Memory B cell (primary cell): Measurements from ENCODE around the gene HAPSTR1.
A peak's percentile ranks its signal among the peaks of the same experiment; 100 is the strongest.
"Not testable (repeated sequence)": the region's sequence is repeated elsewhere in the genome, so short reads cannot be mapped to it uniquely, and the experiment has no call there.

Experiments used
- ATAC-seq: fragments of 150-1000 bp; cut with Tn5 transposase; 2 replicates; pipeline ENCODE4 v1.10.0; 2021; ENCODE audit warnings: low read depth, mild to moderate bottlenecking, moderate library complexity
- DNase-seq, 2 donors: peaks; one replicate each; pipeline ENCODE4 v3.0.0; 2022; ENCODE audit warnings: low spot score in 2 of 2
- H3K27ac Mint-ChIP-seq: one replicate; pipeline ENCODE4 v1.8.0; 2022; ENCODE audit warnings: mild to moderate bottlenecking, moderate library complexity, mixed read lengths
- H3K27me3 Mint-ChIP-seq: one replicate; pipeline ENCODE4 v1.8.0; 2022; ENCODE audit warnings: mixed read lengths
- H3K36me3 Mint-ChIP-seq: one replicate; pipeline ENCODE4 v1.8.0; 2022; ENCODE audit warnings: mild to moderate bottlenecking, mixed read lengths
- H3K4me1 Mint-ChIP-seq: one replicate; pipeline ENCODE4 v1.8.0; 2022; ENCODE audit warnings: mixed read lengths
- H3K4me3 Mint-ChIP-seq: one replicate; pipeline ENCODE4 v1.8.0; 2022; ENCODE audit warnings: mild to moderate bottlenecking, moderate library complexity, mixed read lengths
- H3K9me3 Mint-ChIP-seq: one replicate; pipeline ENCODE4 v1.8.0; 2022; ENCODE audit warnings: mixed read lengths

Gene HAPSTR1

GRCh38 chr16:9090960-9091866 is at the start of gene HAPSTR1:
Gene HAPSTR1, plus strand, starts transcription at chr16:9091644. Its CDS starts 401 bp downstream, at chr16:9092045.
- ATAC-seq (peak; percentile 80), DNase-seq (peak; percentile 89 to 98)
- Mint-ChIP-seq H3K36me3 (peaks cover 19% of the 10 kb centered on the region), H3K27me3 (no peaks in the 10 kb centered on the region), H3K4me3 (peak within 1 kb of the TSS; percentile 100), H3K27ac (peak within 1 kb of the TSS; percentile 99), H3K4me1 (peaks cover 34% of the 10 kb centered on the region), H3K9me3 (no peaks in the 10 kb centered on the region)

GRCh38 chr16:9042533-9042932 is 48.9 kb upstream of the HAPSTR1 start:
- peaks cover 9% of the 10 kb centered on the region for H3K9me3 Mint-ChIP-seq
- no peaks in the 10 kb centered on the region for H3K27me3 Mint-ChIP-seq
- peaks cover 3% of the 10 kb centered on the region for H3K36me3 Mint-ChIP-seq
- no peaks in the 10 kb centered on the region for H3K4me1 Mint-ChIP-seq
- H3K4me3 Mint-ChIP-seq, result no peak overlapping the region
- ATAC-seq (no peak), DNase-seq (no peak)
- no peak overlapping the region for H3K27ac Mint-ChIP-seq

DNA sequence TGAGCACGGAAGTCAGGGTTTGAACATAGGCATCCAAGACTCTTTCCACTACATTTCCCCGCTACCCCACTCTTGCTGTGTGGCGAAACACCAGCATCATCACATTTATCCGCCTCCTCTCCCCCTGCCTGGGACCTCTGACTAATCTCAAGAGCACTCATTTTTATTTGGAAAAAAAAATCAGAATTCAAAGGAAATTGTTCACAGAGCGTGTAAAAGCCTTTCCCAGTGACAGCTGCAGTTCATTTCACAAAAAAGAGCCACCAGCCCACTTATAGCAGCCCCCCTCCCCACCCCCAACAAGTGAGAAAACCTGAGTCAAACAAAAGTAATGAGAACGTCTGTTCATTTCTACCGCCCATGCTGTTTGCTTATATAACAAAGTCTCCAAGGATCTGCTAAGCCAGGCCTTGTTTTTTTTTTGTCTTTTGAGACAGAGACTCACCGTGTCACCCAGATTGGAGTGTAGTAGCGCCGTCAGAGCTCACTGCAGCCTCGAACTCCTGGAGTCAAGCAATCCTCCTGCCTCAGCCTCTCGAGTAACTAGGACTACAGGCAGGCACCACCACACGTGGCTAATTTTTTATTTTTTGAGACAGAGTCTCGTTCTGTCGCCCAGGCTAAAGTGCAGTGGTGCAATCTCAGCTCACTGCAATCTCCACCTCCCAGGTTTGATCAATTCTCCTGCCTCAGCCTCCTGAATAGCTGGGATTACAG is 48.3 kb upstream of the HAPSTR1 start:
- H3K9me3 Mint-ChIP-seq, result peaks cover 9% of the 10 kb centered on the region
- H3K4me3 Mint-ChIP-seq, result no peak overlapping the region
- no peaks in the 10 kb centered on the region for H3K27me3 Mint-ChIP-seq
- DNase-seq (no peak), ATAC-seq (no peak)
- H3K27ac Mint-ChIP-seq, result no peak overlapping the region
- H3K36me3 Mint-ChIP-seq, result peaks cover 3% of the 10 kb centered on the region
- H3K4me1 Mint-ChIP-seq, result no peaks in the 10 kb centered on the region

DNA sequence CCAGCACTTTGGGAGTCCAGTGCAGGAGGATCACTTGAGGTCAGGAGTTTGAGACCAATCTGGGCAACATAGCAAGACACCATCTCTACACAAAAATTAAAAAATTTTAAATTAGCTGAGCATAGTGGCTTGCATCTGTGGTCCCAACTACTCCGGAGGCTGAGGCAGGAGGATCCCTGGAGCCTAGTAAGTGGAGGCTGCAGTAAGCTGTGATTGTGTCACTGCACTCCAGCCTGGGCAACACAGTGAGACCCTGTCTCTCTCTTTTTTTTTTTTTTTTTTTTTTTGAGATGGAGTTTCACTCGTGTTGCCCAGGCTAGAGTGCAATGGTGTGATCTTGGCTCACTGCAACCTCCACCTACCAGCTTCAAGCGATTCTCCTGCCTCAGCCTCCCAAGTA is 45.9 kb upstream of the HAPSTR1 start:
- not testable (repeated sequence) for H3K27ac Mint-ChIP-seq, H3K9me3 Mint-ChIP-seq, H3K4me3 Mint-ChIP-seq, H3K36me3 Mint-ChIP-seq, ATAC-seq, H3K4me1 Mint-ChIP-seq, DNase-seq, H3K27me3 Mint-ChIP-seq

GRCh38 chr16:9046667-9047055 is 44.8 kb upstream of the HAPSTR1 start:
- H3K36me3 Mint-ChIP-seq, result peaks cover 3% of the 10 kb centered on the region
- ATAC-seq (no peak), DNase-seq (no peak)
- peaks cover 9% of the 10 kb centered on the region for H3K9me3 Mint-ChIP-seq
- no peak overlapping the region for H3K27ac Mint-ChIP-seq
- no peak overlapping the region for H3K4me3 Mint-ChIP-seq
- H3K27me3 Mint-ChIP-seq, result peaks cover 2% of the 10 kb centered on the region
- peaks cover 2% of the 10 kb centered on the region for H3K4me1 Mint-ChIP-seq

GRCh38 chr16:9047689-9048301 is 43.6 kb upstream of the HAPSTR1 start:
- Mint-ChIP-seq H3K27me3 (peaks cover 5% of the 10 kb centered on the region), H3K27ac (no peak overlapping the region), H3K4me3 (no peak overlapping the region), H3K4me1 (peaks cover 2% of the 10 kb centered on the region), H3K9me3 (peaks cover 9% of the 10 kb centered on the region), H3K36me3 (peaks cover 3% of the 10 kb centered on the region)
- ATAC-seq, result no peak
- no peak for DNase-seq

DNA sequence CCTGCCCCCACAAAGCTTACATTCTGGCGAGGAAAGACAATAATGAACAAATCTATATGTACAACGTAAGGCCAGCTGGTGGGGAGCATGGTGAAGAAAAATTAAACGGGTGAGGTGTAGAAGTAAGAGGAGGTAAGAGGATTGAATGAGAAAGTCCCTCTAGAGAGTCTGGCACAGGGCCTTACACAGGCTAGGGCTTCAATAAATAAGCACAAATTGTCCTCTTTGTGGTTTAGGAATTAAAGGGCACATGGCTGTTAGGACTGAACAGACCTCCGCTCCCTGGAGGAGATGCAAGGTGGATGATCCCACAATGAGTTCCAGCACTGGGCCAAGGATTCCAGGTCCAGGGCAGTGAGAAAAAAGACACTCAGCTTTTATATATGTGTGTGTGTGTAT is 43.1 kb upstream of the HAPSTR1 start:
- peaks cover 2% of the 10 kb centered on the region for H3K4me1 Mint-ChIP-seq
- no peak overlapping the region for H3K4me3 Mint-ChIP-seq
- ATAC-seq (no peak), DNase-seq (no peak)
- no peak overlapping the region for H3K27ac Mint-ChIP-seq
- peaks cover 9% of the 10 kb centered on the region for H3K9me3 Mint-ChIP-seq
- H3K36me3 Mint-ChIP-seq, result peaks cover 3% of the 10 kb centered on the region
- peaks cover 8% of the 10 kb centered on the region for H3K27me3 Mint-ChIP-seq

GRCh38 chr16:9049241-9049640 is 42.2 kb upstream of the HAPSTR1 start:
- ATAC-seq (no peak), DNase-seq (no peak)
- peaks cover 2% of the 10 kb centered on the region for H3K4me1 Mint-ChIP-seq
- no peak overlapping the region for H3K27ac Mint-ChIP-seq
- H3K27me3 Mint-ChIP-seq, result peaks cover 10% of the 10 kb centered on the region
- peaks cover 9% of the 10 kb centered on the region for H3K9me3 Mint-ChIP-seq
- H3K4me3 Mint-ChIP-seq, result no peak overlapping the region
- H3K36me3 Mint-ChIP-seq, result peaks cover 3% of the 10 kb centered on the region

- H3K4me3 Mint-ChIP-seq, result no peak overlapping the region
- no peak for DNase-seq
- peaks cover 10% of the 10 kb centered on the region for H3K27me3 Mint-ChIP-seq
- ATAC-seq, result peak; percentile 35
- peaks cover 2% of the 10 kb centered on the region for H3K4me1 Mint-ChIP-seq
- peaks cover 3% of the 10 kb centered on the region for H3K36me3 Mint-ChIP-seq
- H3K9me3 Mint-ChIP-seq, result peaks cover 9% of the 10 kb centered on the region
- no peak overlapping the region for H3K27ac Mint-ChIP-seq
Measured at GRCh38 chr16:9050102-9050830, 41.2 kb upstream of the HAPSTR1 start.

DNA sequence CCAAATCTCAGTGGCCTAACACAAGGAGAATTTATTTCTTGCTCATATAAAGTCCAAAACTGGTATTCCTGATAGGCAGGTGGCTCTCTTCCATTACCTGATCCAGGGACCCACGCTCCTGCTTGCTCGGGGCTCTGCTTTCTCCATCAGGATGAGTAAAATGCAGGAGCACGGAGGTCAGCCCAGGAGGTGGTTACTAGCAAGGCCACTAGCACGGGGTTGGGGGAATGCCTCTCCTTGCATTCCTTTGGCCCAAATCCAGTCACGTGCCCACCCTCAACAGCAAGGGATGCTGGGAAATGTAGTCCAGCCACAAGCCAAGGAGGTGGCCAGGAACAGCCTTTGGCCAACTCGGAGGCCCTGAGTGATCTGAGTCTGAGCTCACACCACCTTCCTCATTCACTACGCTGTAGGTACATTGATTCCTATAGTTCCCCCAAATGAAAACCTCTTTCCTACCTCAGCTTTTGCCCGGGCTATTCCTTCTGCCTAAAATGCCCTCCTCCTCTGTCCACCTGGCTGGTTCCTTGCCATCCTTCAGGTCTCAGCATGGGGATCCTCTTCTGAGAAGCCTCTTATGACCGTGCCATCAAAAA is 38.3 kb upstream of the HAPSTR1 start:
- no peak overlapping the region for H3K27ac Mint-ChIP-seq
- no peaks in the 10 kb centered on the region for H3K36me3 Mint-ChIP-seq
- no peak overlapping the region for H3K4me3 Mint-ChIP-seq
- H3K9me3 Mint-ChIP-seq, result no peaks in the 10 kb centered on the region
- peaks cover 2% of the 10 kb centered on the region for H3K4me1 Mint-ChIP-seq
- DNase-seq, result no peak
- H3K27me3 Mint-ChIP-seq, result peaks cover 10% of the 10 kb centered on the region
- peak; percentile 35 for ATAC-seq

DNA sequence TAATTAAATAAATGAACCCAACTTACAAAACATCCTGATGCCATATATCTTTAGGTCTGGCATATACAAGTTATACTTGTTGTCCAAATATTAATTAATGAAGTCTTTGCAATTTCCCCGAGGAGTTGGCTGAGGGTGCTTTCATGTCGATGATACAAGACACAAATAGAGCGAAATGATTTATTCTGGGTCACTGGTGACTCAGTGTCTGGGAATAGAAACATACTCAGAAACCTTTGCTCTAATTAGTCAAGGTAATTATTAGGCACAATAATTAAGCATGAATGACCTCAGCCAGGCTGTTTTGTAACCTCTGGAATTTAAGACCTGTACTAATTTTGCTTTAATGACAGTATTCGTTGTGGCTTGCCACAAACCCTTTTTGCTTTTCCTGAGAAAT is 37.0 kb upstream of the HAPSTR1 start:
- Mint-ChIP-seq H3K27ac (no peak overlapping the region), H3K9me3 (no peaks in the 10 kb centered on the region), H3K36me3 (no peaks in the 10 kb centered on the region), H3K4me1 (peaks cover 2% of the 10 kb centered on the region), H3K4me3 (no peak overlapping the region), H3K27me3 (peaks cover 10% of the 10 kb centered on the region)
- ATAC-seq, result no peak
- no peak for DNase-seq

- Mint-ChIP-seq H3K9me3 (no peaks in the 10 kb centered on the region), H3K4me1 (peaks cover 2% of the 10 kb centered on the region), H3K4me3 (no peak overlapping the region), H3K36me3 (no peaks in the 10 kb centered on the region), H3K27ac (no peak overlapping the region), H3K27me3 (peaks cover 10% of the 10 kb centered on the region)
- ATAC-seq (no peak), DNase-seq (no peak)
Measured at GRCh38 chr16:9055115-9055514, 36.3 kb upstream of the HAPSTR1 start.

GRCh38 chr16:9055661-9056060 is 35.8 kb upstream of the HAPSTR1 start:
- peaks cover 7% of the 10 kb centered on the region for H3K27me3 Mint-ChIP-seq
- H3K4me3 Mint-ChIP-seq, result no peak overlapping the region
- H3K4me1 Mint-ChIP-seq, result peaks cover 2% of the 10 kb centered on the region
- H3K9me3 Mint-ChIP-seq, result no peaks in the 10 kb centered on the region
- DNase-seq (no peak), ATAC-seq (no peak)
- H3K36me3 Mint-ChIP-seq, result no peaks in the 10 kb centered on the region
- no peak overlapping the region for H3K27ac Mint-ChIP-seq
